Mesothelial cell of epicardium (in vitro differentiated cells): ENCODE data around the gene PLOD2. TPM values are rescaled to one million over a fixed set of nuclear protein-coding genes. Genes with fewer than 3 reads are reported as not detected.

Experiments
- DNase-seq, 2 experiments: peaks; one replicate each; pipeline ENCODE4 v3.0.0; 2021; ENCODE audit warnings: low spot score in 2 of 2; ENCODE audit not compliant: unreplicated experiment in 2 of 2
- H3K27ac Mint-ChIP-seq: 2 replicates; pipeline ENCODE4 v1.8.0; 2021; ENCODE audit warnings: mixed read lengths
- H3K27me3 Mint-ChIP-seq: 2 replicates; pipeline ENCODE4 v1.8.0; 2021; ENCODE audit warnings: low read depth, mixed read lengths
- H3K36me3 Mint-ChIP-seq: 2 replicates; pipeline ENCODE4 v1.8.0; 2021; ENCODE audit warnings: mixed read lengths
- H3K4me1 Mint-ChIP-seq: 2 replicates; pipeline ENCODE4 v1.8.0; 2021; ENCODE audit warnings: mixed read lengths
- H3K4me3 Mint-ChIP-seq: 2 replicates; pipeline ENCODE4 v1.8.0; 2021; ENCODE audit warnings: mild to moderate bottlenecking, moderate library complexity, mixed read lengths
- H3K9me3 Mint-ChIP-seq: 2 replicates; pipeline ENCODE4 v1.8.0; 2021; ENCODE audit warnings: mixed read lengths
- total RNA-seq: library from RNA; stranded (reverse); gene quantifications from 3 replicates; pipeline ENCODE4 v1.2.1, GENCODE V29; 2021
- TF ChIP-seq, protein P1 (sequence below): fragments of 200-600 bp; sonication (generic); IDR thresholded peaks from one replicate; pipeline ENCODE4 v1.5.0; 2021; ENCODE audit warnings: antibody characterized with exemption; ENCODE audit not compliant: unreplicated experiment

PLOD2 gene
- total RNA-seq, 1 donor from 2014 or later: 86.0 TPM

DNA sequence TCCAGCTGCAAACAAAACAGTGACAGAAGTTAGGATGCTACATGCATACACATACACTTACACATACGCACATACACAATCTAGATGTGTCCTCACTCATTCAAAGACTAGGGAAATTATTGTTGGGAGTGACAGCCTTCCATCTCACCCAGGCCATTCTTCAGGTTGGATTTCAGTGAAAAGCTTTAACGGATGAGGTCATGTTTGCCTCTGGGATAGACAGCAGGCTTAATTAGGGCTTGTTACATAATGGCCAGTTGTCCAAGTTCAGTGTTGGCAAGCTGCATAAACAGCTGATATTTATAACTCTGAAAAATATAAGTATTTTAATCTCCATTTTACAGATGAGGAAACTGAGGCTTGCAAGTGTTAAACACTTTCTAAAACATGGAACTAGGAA, 35.8 kb upstream of the PLOD2 start:
- peaks cover 3% of the 10 kb centered on the region for H3K36me3 Mint-ChIP-seq

GRCh38 chr3:146195605-146196004, 34.6 kb upstream of the PLOD2 start:
- DNase-seq: no peak
- Mint-ChIP-seq H3K27me3 (no peaks in the 10 kb centered on the region), H3K27ac (no peak overlapping the region), H3K36me3 (peaks cover 3% of the 10 kb centered on the region), H3K9me3 (no peaks in the 10 kb centered on the region), H3K4me1 (peaks cover 6% of the 10 kb centered on the region), H3K4me3 (no peak overlapping the region)
- TF ChIP-seq, protein P1, sequence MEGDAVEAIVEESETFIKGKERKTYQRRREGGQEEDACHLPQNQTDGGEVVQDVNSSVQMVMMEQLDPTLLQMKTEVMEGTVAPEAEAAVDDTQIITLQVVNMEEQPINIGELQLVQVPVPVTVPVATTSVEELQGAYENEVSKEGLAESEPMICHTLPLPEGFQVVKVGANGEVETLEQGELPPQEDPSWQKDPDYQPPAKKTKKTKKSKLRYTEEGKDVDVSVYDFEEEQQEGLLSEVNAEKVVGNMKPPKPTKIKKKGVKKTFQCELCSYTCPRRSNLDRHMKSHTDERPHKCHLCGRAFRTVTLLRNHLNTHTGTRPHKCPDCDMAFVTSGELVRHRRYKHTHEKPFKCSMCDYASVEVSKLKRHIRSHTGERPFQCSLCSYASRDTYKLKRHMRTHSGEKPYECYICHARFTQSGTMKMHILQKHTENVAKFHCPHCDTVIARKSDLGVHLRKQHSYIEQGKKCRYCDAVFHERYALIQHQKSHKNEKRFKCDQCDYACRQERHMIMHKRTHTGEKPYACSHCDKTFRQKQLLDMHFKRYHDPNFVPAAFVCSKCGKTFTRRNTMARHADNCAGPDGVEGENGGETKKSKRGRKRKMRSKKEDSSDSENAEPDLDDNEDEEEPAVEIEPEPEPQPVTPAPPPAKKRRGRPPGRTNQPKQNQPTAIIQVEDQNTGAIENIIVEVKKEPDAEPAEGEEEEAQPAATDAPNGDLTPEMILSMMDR: no peak

More for the DNA sequence above, 35.8 kb upstream of the PLOD2 start:
- H3K9me3 Mint-ChIP-seq: no peaks in the 10 kb centered on the region
- TF ChIP-seq, protein P1: no peak
- no peak for DNase-seq
- no peak overlapping the region for H3K4me3 Mint-ChIP-seq
- H3K27ac Mint-ChIP-seq: no peak overlapping the region
- no peaks in the 10 kb centered on the region for H3K27me3 Mint-ChIP-seq
- H3K4me1 Mint-ChIP-seq: peaks cover 6% of the 10 kb centered on the region

DNA sequence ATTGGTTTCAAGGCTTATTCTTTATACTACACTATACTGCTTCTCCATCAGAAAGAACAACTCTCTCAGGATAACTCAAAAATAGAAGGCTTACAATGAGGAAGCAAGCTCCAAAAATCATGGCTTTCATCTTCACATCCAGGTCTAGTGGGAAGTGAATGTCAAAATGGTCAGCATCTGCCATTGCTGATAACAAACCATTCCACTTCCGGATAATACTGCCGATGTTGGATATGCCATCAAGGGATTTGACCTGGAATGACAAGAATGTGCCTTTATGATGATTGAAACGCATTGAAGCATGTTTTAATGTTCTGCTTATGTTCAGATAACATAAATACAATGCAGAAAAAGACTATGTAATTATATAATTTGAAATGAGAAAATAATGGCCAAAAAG, 34.0 kb upstream of the PLOD2 start:
- TF ChIP-seq, protein P1: no peak
- Mint-ChIP-seq H3K9me3 (no peaks in the 10 kb centered on the region), H3K4me1 (peaks cover 6% of the 10 kb centered on the region), H3K27ac (no peak overlapping the region), H3K27me3 (no peaks in the 10 kb centered on the region), H3K4me3 (no peak overlapping the region), H3K36me3 (peaks cover 3% of the 10 kb centered on the region)
- no peak for DNase-seq

- H3K27ac Mint-ChIP-seq: no peak overlapping the region
- DNase-seq: no peak
- no peaks in the 10 kb centered on the region for H3K9me3 Mint-ChIP-seq
- TF ChIP-seq, protein P1: no peak
- peaks cover 6% of the 10 kb centered on the region for H3K4me1 Mint-ChIP-seq
- no peak overlapping the region for H3K4me3 Mint-ChIP-seq
- H3K36me3 Mint-ChIP-seq: peaks cover 3% of the 10 kb centered on the region
- no peaks in the 10 kb centered on the region for H3K27me3 Mint-ChIP-seq
Measured at GRCh38 chr3:146191051-146191450, 30.1 kb upstream of the PLOD2 start.

GRCh38 chr3:146189519-146190173, 28.7 kb upstream of the PLOD2 start:
- Mint-ChIP-seq H3K27ac (no peak overlapping the region), H3K4me3 (no peak overlapping the region), H3K4me1 (peaks cover 6% of the 10 kb centered on the region), H3K27me3 (no peaks in the 10 kb centered on the region), H3K36me3 (peaks cover 3% of the 10 kb centered on the region), H3K9me3 (no peaks in the 10 kb centered on the region)
- no peak for DNase-seq
- TF ChIP-seq, protein P1: peak; percentile 88
